Activated CD8-positive, alpha-beta T cell treated with anti-CD3 and anti-CD28 coated beads for 36 hours (primary cell): ENCODE measurements around the gene SPATA9. TPM values are rescaled to one million over a fixed set of nuclear protein-coding genes. Genes with fewer than 3 reads are reported as not detected.

ENCODE experiments used
- ATAC-seq: fragments of 200-7000 bp; cut with Tn5 transposase; one replicate; pipeline ENCODE4 v1.10.0; 2021; ENCODE audit warnings: mild to moderate bottlenecking, moderate library complexity
- CTCF ChIA-PET: fragments of 350-600 bp; sonication (Branson Sonifier 250); formaldehyde crosslinking; loops from one replicate; lab custom pipeline; 2021; ENCODE audit warnings: antibody characterized with exemption; lab: Charles Lee
- POLR2A ChIA-PET: fragments of 350-600 bp; sonication (Branson Sonifier 250); formaldehyde crosslinking; loops from one replicate; lab custom pipeline; 2021; ENCODE audit warnings: antibody characterized with exemption; lab: Charles Lee
- DNase-seq: peaks from one replicate; pipeline ENCODE4 v3.0.0-alpha.2; 2020
- H3K27ac Mint-ChIP-seq: one replicate; pipeline ENCODE4 v1.8.0; 2021; ENCODE audit warnings: mild to moderate bottlenecking, mixed read lengths
- H3K27me3 Mint-ChIP-seq: one replicate; pipeline ENCODE4 v1.8.0; 2021; ENCODE audit warnings: mixed read lengths
- H3K36me3 Mint-ChIP-seq: one replicate; pipeline ENCODE4 v1.8.0; 2021; ENCODE audit warnings: low read depth, mixed read lengths
- H3K4me1 Mint-ChIP-seq: one replicate; pipeline ENCODE4 v1.8.0; 2021; ENCODE audit warnings: low read depth, mixed read lengths
- H3K4me3 Mint-ChIP-seq: one replicate; pipeline ENCODE4 v1.8.0; 2021; ENCODE audit warnings: mild to moderate bottlenecking, moderate library complexity, mixed read lengths
- H3K9me3 Mint-ChIP-seq: one replicate; pipeline ENCODE4 v1.8.0; 2021; ENCODE audit warnings: mixed read lengths
- CTCF ChIP-seq: fragments of 200-600 bp; IDR thresholded peaks from one replicate; pipeline ENCODE4 v1.8.0; 2022; ENCODE audit warnings: antibody characterized with exemption, mild to moderate bottlenecking
- intact Hi-C: fragments of 100-400 bp; cut with micrococcal nuclease; formaldehyde crosslinking; loops from one replicate; pipeline ENCODE4 v1.10.0; 2022
- total RNA-seq, 2 experiments: library from RNA; stranded (reverse); gene quantifications; one replicate each; pipeline ENCODE4 v1.2.3, GENCODE V29; 2021

Gene SPATA9
- total RNA-seq, 2 experiments from 2014 or later, result not detected

- DNase-seq (no peak), ATAC-seq (no peak)
- TF ChIP-seq CTCF, result no peak
- Mint-ChIP-seq H3K36me3 (peaks cover 4% of the 10 kb centered on the region), H3K27me3 (peaks cover 1% of the 10 kb centered on the region), H3K4me3 (peak overlapping the region; percentile 78), H3K4me1 (peaks cover 46% of the 10 kb centered on the region), H3K9me3 (no peaks in the 10 kb centered on the region), H3K27ac (no peak overlapping the region)
- intact Hi-C loops, result no loop called here
- POLR2A ChIA-PET, result interaction anchor here (0.5 kb wide), 1 partner anchor 28 kb away, joined by 3 read pairs; the partner anchor contains the start of gene RFESD
- CTCF ChIA-PET, result interaction anchor here (1.0 to 1.4 kb wide), 2 partner anchors 12 to 16 kb away, joined by 3 to 4 read pairs; no protein-coding TSS in a partner anchor
These were observed 63.7 kb downstream of the SPATA9 start for GRCh38 chr5:95619096-95619495.

GRCh38 chr5:95617057-95617456 lies 65.7 kb downstream of the SPATA9 start:
- intact Hi-C loops, result no loop called here

GRCh38 chr5:95615164-95615467 lies 67.7 kb downstream of the SPATA9 start:
- intact Hi-C loops, result no loop called here
- H3K4me3 Mint-ChIP-seq, result no peak overlapping the region

More at GRCh38 chr5:95617057-95617456, 65.7 kb downstream of the SPATA9 start:
- Mint-ChIP-seq H3K27me3 (no peaks in the 10 kb centered on the region), H3K9me3 (peaks cover 13% of the 10 kb centered on the region), H3K4me1 (peaks cover 43% of the 10 kb centered on the region), H3K4me3 (no peak overlapping the region), H3K27ac (no peak overlapping the region), H3K36me3 (peaks cover 16% of the 10 kb centered on the region)
- POLR2A ChIA-PET, result no interaction called here
- no peak for ATAC-seq
- no peak for DNase-seq
- CTCF ChIA-PET, result no interaction called here
- no peak for TF ChIP-seq CTCF

GRCh38 chr5:95613514-95613913 lies 69.3 kb downstream of the SPATA9 start:
- Mint-ChIP-seq H3K27me3 (no peaks in the 10 kb centered on the region), H3K9me3 (peaks cover 13% of the 10 kb centered on the region), H3K4me1 (peaks cover 23% of the 10 kb centered on the region), H3K27ac (no peak overlapping the region), H3K4me3 (no peak overlapping the region), H3K36me3 (peaks cover 16% of the 10 kb centered on the region)
- DNase-seq, result no peak
- TF ChIP-seq CTCF, result no peak
- ChIA-PET CTCF (no interaction called here), POLR2A (no interaction called here)
- ATAC-seq, result no peak
- intact Hi-C loops, result no loop called here

More at GRCh38 chr5:95615164-95615467, 67.7 kb downstream of the SPATA9 start:
- DNase-seq (no peak), ATAC-seq (no peak)
- POLR2A ChIA-PET, result interaction anchor here (0.9 kb wide), 1 partner anchor 60 kb away, joined by 3 read pairs; the partner anchor contains the start of gene ARSK
- CTCF ChIA-PET, result no interaction called here
- no peak for TF ChIP-seq CTCF
- peaks cover 16% of the 10 kb centered on the region for H3K36me3 Mint-ChIP-seq
- peaks cover 13% of the 10 kb centered on the region for H3K9me3 Mint-ChIP-seq
- no peak overlapping the region for H3K27ac Mint-ChIP-seq
- H3K4me1 Mint-ChIP-seq, result peaks cover 37% of the 10 kb centered on the region
- H3K27me3 Mint-ChIP-seq, result no peaks in the 10 kb centered on the region

GRCh38 chr5:95611396-95611795 lies 71.4 kb downstream of the SPATA9 start:
- TF ChIP-seq CTCF, result no peak
- H3K27me3 Mint-ChIP-seq, result no peaks in the 10 kb centered on the region
- H3K4me3 Mint-ChIP-seq, result no peak overlapping the region
- ChIA-PET POLR2A (no interaction called here), CTCF (interaction anchor here (1.7 kb wide), 1 partner anchor 11 kb away, joined by 4 read pairs; no protein-coding TSS in a partner anchor)
- intact Hi-C loops, result no loop called here
- H3K36me3 Mint-ChIP-seq, result peaks cover 16% of the 10 kb centered on the region
- ATAC-seq (no peak), DNase-seq (no peak)
- H3K27ac Mint-ChIP-seq, result no peak overlapping the region
- H3K9me3 Mint-ChIP-seq, result peaks cover 13% of the 10 kb centered on the region
- peaks cover 17% of the 10 kb centered on the region for H3K4me1 Mint-ChIP-seq
